C4-2B (cell line): ENCODE measurements around the gene RTN1.
A peak's percentile ranks its signal among the peaks of the same experiment; 100 is the strongest.

Source experiments
- H3K27ac ChIP-seq: fragments of 450-650 bp; 2 replicates; pipeline ENCODE4 v1.5.1; 2017
- ZFX ChIP-seq: fragments of 450-650 bp; IDR thresholded peaks from 2 replicates; pipeline ENCODE4 v1.6.1; 2017
- TF ChIP-seq, protein P1 (sequence below): fragments of 450-650 bp; conservative IDR thresholded peaks from 2 replicates; pipeline ENCODE4 v1.5.1; 2017; ENCODE audit warnings: mild to moderate bottlenecking

RTN1 gene

DNA sequence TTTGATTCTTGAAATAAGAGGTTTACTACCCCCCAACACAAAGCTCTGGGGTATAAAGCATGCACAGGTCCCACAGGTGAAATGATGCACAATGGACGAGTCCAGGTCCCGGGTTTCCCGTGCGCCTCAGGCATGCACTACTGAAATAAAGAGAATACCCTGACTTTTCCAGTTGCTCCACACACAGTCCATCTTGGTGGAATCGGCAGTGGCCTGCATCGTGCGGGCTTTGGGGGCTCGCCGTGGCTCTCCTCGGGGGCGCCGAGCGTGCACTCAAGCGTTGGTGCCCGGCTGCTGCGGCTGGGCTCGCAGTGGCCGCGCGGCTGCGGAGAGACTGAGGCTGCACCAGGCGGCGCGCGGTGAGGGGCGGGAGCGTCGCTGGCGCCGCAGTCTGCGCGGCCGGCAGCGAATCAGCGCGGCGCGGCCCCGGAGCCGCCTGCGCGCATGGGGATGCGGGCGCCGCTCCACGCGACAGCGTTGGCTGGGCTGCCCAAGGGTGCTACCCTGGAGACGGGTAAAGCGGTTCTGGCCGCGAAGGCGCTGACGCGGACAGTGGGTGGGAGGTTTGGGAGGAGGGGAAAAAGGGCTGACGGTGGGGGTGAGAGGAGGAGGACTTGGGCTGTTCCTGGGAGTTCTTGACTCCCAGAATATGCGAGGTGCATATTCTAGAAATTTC lies 240.2 kb downstream of the RTN1 start:
- H3K27ac ChIP-seq, result peak overlapping the region; percentile 18
- no peak for TF ChIP-seq ZFX
- TF ChIP-seq, protein P1, sequence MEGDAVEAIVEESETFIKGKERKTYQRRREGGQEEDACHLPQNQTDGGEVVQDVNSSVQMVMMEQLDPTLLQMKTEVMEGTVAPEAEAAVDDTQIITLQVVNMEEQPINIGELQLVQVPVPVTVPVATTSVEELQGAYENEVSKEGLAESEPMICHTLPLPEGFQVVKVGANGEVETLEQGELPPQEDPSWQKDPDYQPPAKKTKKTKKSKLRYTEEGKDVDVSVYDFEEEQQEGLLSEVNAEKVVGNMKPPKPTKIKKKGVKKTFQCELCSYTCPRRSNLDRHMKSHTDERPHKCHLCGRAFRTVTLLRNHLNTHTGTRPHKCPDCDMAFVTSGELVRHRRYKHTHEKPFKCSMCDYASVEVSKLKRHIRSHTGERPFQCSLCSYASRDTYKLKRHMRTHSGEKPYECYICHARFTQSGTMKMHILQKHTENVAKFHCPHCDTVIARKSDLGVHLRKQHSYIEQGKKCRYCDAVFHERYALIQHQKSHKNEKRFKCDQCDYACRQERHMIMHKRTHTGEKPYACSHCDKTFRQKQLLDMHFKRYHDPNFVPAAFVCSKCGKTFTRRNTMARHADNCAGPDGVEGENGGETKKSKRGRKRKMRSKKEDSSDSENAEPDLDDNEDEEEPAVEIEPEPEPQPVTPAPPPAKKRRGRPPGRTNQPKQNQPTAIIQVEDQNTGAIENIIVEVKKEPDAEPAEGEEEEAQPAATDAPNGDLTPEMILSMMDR, result no peak

DNA sequence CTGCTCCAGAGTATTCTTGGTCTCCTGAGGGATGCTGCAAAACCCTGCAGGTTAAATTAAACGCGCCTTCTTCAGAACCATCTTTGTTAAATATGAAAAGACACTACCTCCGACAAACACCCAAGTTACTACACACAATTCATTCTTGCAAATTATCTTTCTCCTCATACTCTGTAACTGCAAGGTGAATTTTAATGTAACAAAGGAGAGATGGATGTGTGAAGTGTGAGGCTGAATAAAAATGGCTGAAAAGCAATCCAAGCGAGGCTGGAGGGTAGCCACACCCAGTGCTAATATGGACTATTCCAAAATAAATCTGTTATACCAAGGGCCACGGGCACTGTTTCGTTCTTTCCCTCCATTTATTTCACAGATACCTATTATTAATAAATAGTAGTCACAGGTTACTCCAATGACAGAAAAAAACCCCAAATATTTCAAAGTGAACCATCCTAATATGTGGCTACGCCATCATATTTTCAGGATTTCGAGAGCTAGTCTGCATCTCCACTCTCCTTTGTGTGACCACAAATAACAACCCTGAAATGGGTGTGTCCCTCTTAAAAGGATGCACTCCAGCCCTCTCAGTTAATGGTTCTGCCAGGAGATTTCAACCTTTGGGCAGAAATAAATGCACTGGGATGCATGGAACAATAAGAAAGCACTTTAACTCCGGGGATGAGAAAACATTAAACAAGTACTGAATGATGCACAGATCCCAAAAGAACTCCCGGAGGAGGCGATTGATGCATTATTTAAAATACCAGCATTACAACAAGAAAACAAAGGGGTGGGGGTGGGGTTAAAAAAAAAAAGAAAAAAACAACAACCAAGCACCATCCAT lies 240.9 kb downstream of the RTN1 start:
- TF ChIP-seq, protein P1, result no peak
- TF ChIP-seq ZFX, result no peak
- peak overlapping the region; percentile 18 for H3K27ac ChIP-seq

DNA sequence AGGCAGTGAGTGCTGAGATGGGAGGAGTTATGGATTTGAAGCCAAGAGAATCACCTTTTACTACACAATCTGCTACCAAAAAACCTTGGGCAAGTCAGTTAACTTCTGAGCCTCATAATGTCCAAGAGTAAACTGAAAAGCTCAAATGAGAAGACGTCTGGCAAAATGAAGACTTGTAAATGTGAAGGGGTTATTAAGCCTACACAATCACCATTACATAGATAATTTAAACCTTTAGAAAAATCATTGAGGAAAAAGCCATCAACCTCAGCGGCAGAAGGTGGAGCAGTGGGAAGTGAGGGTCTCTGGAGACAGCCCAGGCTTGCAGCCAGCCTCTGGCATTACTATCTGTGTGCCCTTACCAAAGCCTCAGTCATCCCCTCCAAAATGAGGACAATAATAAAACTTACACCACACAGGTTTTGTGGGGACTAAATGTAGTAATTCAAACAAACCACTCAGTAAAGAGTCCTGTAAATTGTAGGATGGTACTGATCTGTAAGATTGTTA lies 243.5 kb downstream of the RTN1 start:
- no peak for TF ChIP-seq ZFX
- TF ChIP-seq, protein P1, result no peak
- H3K27ac ChIP-seq, result no peak overlapping the region

DNA sequence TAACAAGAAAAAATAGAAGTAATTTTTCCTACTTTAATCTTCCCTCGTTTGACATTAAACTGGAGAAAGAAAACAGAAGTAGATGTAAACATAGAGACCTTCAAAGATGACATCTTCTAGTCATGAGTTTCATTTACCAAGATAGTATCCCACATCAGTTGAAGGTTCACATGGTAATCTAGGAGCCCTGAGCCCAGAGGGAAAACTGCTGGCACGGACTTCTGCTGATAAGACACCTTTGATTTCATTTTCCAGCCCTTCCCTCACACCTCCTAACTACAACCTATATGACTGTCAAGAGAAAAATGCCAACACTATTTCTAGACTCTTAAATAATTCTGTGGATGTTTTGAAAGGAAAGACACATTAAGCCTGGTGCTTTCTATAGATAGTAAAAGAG lies 247.9 kb downstream of the RTN1 start:
- no peak for TF ChIP-seq ZFX
- TF ChIP-seq, protein P1, result no peak
- H3K27ac ChIP-seq, result no peak overlapping the region

DNA sequence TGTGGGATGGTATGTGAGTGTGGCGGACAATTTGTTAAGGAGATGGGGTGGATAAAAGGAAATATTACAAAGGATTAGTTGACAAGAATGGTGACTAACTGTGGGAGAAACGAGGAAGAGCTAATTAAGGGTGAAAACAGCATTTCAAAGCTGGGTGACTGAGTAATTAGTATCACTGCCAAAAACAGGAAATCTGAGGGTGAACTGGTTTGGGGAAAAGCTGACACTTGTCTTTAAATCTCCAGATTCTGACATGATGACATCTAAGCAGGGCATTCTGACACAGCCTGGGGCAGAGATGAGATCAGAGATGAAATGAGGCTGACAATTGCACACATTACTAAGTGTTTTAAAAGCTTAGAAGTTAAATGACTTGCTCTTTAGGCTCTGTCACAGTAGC lies 251.5 kb downstream of the RTN1 start:
- H3K27ac ChIP-seq, result no peak overlapping the region
- no peak for TF ChIP-seq ZFX

DNA sequence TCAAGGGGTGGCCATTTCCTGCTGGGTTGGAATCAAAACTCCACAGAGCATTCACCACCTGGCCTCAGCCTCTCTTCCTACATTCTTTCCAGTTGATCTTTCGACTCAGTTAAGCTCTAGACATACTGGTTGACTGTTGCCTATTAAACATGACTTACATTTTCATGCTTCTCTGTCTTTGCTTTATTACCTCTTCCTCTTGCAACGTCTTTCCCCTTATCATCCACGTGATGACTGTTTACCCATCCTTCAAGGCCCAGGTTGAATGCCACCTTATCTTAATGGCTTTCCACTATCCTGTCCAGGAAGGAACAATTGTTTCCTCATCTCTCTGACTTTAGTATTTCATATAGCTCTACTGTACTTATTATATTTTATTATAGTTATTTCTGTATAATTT lies 269.5 kb downstream of the RTN1 start:
- TF ChIP-seq ZFX, result no peak
- TF ChIP-seq, protein P1, result no peak
- H3K27ac ChIP-seq, result no peak overlapping the region

DNA sequence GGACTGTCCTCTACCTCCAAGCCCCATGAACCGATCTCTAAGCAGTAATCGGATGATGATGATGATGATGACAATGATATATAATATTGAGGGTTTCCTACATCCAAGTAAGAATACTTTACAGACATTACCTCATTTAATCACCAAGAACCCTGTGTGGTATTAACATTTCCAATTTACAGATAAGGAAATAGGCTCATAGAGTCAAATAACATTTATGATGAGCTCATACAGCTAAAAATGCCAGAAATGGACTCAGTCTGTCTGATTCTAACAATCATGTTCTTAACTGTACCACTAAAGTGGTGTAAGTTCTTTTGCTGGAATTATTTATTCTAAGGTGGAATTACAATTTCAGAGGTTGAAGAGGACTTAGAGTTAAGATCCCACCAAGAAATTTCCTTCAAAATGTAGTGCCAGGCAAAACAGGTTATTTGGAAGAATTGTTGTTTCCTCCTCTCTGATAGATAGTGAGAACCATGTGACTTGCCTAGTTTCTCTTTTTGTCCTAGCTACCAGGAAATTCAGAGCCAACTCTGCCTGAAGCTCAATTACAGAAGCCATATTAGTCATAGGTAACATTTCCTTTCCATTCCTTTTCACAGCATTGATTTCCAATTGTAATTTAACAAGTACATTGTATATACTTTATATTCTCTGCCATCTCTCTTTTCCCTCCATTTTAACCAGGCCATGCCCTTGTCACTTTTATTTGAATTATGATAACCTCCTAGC lies 270.2 kb downstream of the RTN1 start:
- TF ChIP-seq, protein P1, result no peak
- TF ChIP-seq ZFX, result no peak
- H3K27ac ChIP-seq, result no peak overlapping the region
